CD4-positive, alpha-beta T cell (primary cell): Measurements from ENCODE around the gene SUGP1. TPM values are rescaled to one million over a fixed set of nuclear protein-coding genes. Genes with fewer than 3 reads are reported as not detected.

ENCODE experiments used
- ATAC-seq: fragments of 200-7000 bp; cut with Tn5 transposase; one replicate; pipeline ENCODE4 v1.10.0; 2022; ENCODE audit warnings: mild to moderate bottlenecking; ENCODE audit not compliant: poor library complexity
- CTCF ChIA-PET: fragments of 350-600 bp; sonication (Branson Sonifier 250); formaldehyde crosslinking; loops from one replicate; lab custom pipeline; 2021; ENCODE audit warnings: antibody characterized with exemption, inconsistent platforms; lab: Charles Lee
- POLR2A ChIA-PET: fragments of 350-600 bp; sonication (Branson Sonifier 250); formaldehyde crosslinking; loops from one replicate; lab custom pipeline; 2021; ENCODE audit warnings: antibody characterized with exemption, inconsistent platforms; lab: Charles Lee
- DNase-seq, 14 experiments: peaks; one replicate each; pipeline ENCODE4 v3.0.0-alpha.2; 2013 to 2020; ENCODE audit warnings: mixed read lengths in 2 of 14
- H3K27ac ChIP-seq, 2 donors: one replicate each; pipeline versions ENCODE4 v1.5.1 to v1.7.0; 2013; ENCODE audit warnings: low read length in 2 of 2, low read depth in 1 of 2, mild to moderate bottlenecking in 1 of 2
- H3K27me3 ChIP-seq, 2 experiments: 1 replicate in 1 of 2; 2 replicates in 1 of 2; pipeline versions ENCODE4 v1.6.1 to v1.7.0; 2013; ENCODE audit warnings: low read length in 2 of 2, control low read depth in 1 of 2, mild to moderate bottlenecking in 1 of 2, moderate library complexity in 1 of 2; ENCODE audit not compliant: insufficient read depth in 2 of 2, control insufficient read depth in 1 of 2
- H3K36me3 ChIP-seq: one replicate; pipeline ENCODE4 v1.6.1; 2013; ENCODE audit warnings: low read length, control low read depth; ENCODE audit not compliant: insufficient read depth
- H3K4me1 ChIP-seq: one replicate; pipeline ENCODE4 v1.6.1; 2013; ENCODE audit warnings: low read length, control low read depth; ENCODE audit not compliant: insufficient read depth
- H3K4me3 ChIP-seq: one replicate; pipeline ENCODE4 v1.5.1; 2013; ENCODE audit warnings: mild to moderate bottlenecking, low read length, moderate library complexity
- H3K9me3 ChIP-seq, 2 experiments: 1 replicate in 1 of 2; 2 replicates in 1 of 2; pipeline versions ENCODE4 v1.6.1 to v1.7.0; 2013; ENCODE audit warnings: low read length in 2 of 2, mild to moderate bottlenecking in 2 of 2, control low read depth in 1 of 2, moderate library complexity in 1 of 2; ENCODE audit not compliant: control insufficient read depth in 1 of 2, insufficient read depth in 1 of 2
- H3K27ac Mint-ChIP-seq: one replicate; pipeline ENCODE4 v1.8.0; 2020; ENCODE audit warnings: mixed read lengths
- H3K27me3 Mint-ChIP-seq: one replicate; pipeline ENCODE4 v1.8.0; 2021; ENCODE audit warnings: mixed read lengths
- H3K36me3 Mint-ChIP-seq: one replicate; pipeline ENCODE4 v1.8.0; 2021; ENCODE audit warnings: low read depth, mixed read lengths
- H3K4me1 Mint-ChIP-seq: one replicate; pipeline ENCODE4 v1.8.0; 2021; ENCODE audit warnings: low read depth, mixed read lengths
- H3K4me3 Mint-ChIP-seq: one replicate; pipeline ENCODE4 v1.8.0; 2020; ENCODE audit warnings: mild to moderate bottlenecking, mixed read lengths
- H3K9me3 Mint-ChIP-seq: one replicate; pipeline ENCODE4 v1.8.0; 2020; ENCODE audit warnings: mixed read lengths
- intact Hi-C, 2 experiments: fragments of 100-400 bp; cut with DNase I in 1 of 2; cut with micrococcal nuclease in 1 of 2; formaldehyde crosslinking; loops; one replicate each; pipeline versions ENCODE4 v1.15.1 to v1.9.0; 2023 to 2025; cut with DNase I, micrococcal nuclease
- total RNA-seq, 174 experiments: library from RNA in 2 of 174; stranded (reverse) in 2 of 174; gene quantifications; one replicate each; pipeline ENCODE4 v1.2.3 and lab custom pipeline; 2021 to 2026
- TF ChIP-seq, protein P1 (sequence below): fragments of 200-600 bp; IDR thresholded peaks from one replicate; pipeline ENCODE4 v1.8.0; 2022; ENCODE audit warnings: antibody characterized with exemption, mild to moderate bottlenecking

The SUGP1 gene
- total RNA-seq, 2 experiments from 2014 or later, result 49.7 to 56.0 TPM

DNA sequence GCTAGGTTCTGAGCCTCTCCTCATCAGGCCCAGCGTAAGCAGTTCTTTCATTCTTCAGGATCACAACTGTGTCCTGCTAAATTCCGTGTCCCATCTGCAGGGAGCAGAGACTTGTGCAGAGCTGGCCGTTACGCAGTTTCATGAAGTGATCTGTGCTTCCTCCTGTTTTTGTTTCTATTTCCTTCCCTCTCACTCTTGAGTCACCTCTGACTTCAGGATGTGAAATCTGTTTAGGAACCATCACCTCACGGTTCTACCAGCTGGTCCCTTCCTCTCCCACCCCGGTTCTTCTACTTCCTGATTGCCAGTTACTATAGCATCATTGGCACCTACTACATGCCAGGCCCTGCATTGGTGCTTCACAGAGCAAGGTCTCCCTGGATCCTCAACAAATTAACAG, 8.8 kb upstream of the SUGP1 start:
- Mint-ChIP-seq H3K4me3 (no peak overlapping the region), H3K4me1 (peaks cover 39% of the 10 kb centered on the region), H3K9me3 (no peaks in the 10 kb centered on the region), H3K36me3 (peaks cover 63% of the 10 kb centered on the region), H3K27ac (peak overlapping the region; percentile 6), H3K27me3 (no peaks in the 10 kb centered on the region)
- CTCF ChIA-PET, result no interaction called here
- Histone ChIP-seq H3K36me3 (peaks cover 74% of the 10 kb centered on the region), H3K9me3 (no peaks in the 10 kb centered on the region), H3K27ac (no peak overlapping the region), H3K4me1 (peaks cover 20% of the 10 kb centered on the region), H3K4me3 (no peak overlapping the region), H3K27me3 (no peaks in the 10 kb centered on the region)
- DNase-seq, result peak in 1 of 14 experiments; percentile 19
- intact Hi-C loops, result loop anchor here in 1 of 2 experiments (10.0 kb wide), 1 partner anchor 446 kb away; no protein-coding TSS in a partner anchor
- POLR2A ChIA-PET, result no interaction called here
- ATAC-seq, result no peak
- TF ChIP-seq, protein P1, sequence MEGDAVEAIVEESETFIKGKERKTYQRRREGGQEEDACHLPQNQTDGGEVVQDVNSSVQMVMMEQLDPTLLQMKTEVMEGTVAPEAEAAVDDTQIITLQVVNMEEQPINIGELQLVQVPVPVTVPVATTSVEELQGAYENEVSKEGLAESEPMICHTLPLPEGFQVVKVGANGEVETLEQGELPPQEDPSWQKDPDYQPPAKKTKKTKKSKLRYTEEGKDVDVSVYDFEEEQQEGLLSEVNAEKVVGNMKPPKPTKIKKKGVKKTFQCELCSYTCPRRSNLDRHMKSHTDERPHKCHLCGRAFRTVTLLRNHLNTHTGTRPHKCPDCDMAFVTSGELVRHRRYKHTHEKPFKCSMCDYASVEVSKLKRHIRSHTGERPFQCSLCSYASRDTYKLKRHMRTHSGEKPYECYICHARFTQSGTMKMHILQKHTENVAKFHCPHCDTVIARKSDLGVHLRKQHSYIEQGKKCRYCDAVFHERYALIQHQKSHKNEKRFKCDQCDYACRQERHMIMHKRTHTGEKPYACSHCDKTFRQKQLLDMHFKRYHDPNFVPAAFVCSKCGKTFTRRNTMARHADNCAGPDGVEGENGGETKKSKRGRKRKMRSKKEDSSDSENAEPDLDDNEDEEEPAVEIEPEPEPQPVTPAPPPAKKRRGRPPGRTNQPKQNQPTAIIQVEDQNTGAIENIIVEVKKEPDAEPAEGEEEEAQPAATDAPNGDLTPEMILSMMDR, result no peak

DNA sequence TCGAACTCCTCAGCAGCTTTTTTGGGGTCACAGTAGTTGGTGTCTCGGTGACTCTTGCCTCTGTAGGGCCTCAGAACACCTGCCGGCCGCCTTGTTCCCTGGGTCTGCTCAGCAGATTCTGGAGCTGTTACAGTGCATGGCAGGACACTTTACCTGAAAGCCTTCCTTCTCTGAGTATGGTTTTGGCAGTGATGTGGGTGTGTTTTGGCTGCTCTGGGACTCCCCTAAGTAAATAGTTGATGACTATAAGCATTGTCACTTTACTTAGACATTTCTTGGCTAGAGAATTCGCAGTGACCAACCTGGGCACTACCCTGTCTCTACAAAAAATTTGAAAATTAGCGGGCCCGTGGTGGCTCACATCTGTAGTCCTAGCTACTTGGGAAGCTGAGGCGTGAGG, 7.4 kb upstream of the SUGP1 start:
- Histone ChIP-seq H3K27ac (no peak overlapping the region), H3K4me1 (peaks cover 34% of the 10 kb centered on the region), H3K9me3 (no peaks in the 10 kb centered on the region), H3K27me3 (no peaks in the 10 kb centered on the region), H3K4me3 (no peak overlapping the region), H3K36me3 (peaks cover 67% of the 10 kb centered on the region)
- Mint-ChIP-seq H3K27ac (peak overlapping the region; percentile 36), H3K4me3 (no peak overlapping the region), H3K9me3 (no peaks in the 10 kb centered on the region), H3K27me3 (no peaks in the 10 kb centered on the region), H3K4me1 (peaks cover 45% of the 10 kb centered on the region), H3K36me3 (peaks cover 66% of the 10 kb centered on the region)
- ChIA-PET CTCF (no interaction called here), POLR2A (no interaction called here)
- DNase-seq (no peak), ATAC-seq (no peak)
- intact Hi-C loops, result loop anchor here in 1 of 2 experiments (10.0 kb wide), 1 partner anchor 447 kb away; no protein-coding TSS in a partner anchor
- TF ChIP-seq, protein P1, result no peak

DNA sequence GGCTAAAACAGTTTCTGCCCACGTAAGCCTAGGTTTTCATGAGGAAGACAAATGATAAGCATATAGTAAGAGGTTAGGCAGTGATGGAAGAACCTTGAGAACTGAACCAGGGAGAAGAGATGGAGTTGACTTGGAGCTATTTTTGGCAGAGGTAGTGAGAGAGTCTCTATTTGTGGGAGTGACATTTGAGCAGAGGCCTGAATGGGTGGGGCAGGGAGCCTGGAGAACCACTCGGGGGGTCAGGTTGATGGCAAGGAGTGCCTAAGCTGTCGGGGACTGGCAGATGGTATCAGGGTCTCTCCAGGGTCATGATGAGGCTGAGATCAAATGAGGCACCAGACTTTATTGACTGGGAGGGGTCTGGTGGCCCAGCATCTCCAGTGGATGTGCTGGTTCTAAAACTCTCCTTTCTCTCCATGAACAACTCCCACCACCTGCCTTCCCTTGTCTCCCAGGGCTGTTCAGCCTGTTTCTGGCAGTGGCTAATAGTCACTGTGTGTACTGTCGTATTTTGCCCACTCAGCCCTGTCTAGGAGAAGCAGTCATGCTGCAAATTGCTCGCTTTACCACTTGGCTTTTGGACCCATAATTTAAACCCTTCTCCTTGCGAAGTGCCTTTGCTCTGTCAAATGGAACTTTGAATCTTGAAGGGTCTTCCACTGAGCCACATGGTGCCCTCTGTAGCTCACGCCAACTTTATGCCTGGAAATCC, 3.9 kb upstream of the SUGP1 start:
- ATAC-seq (no peak), DNase-seq (no peak)
- intact Hi-C loops, result loop anchor here in 1 of 2 experiments (5.0 to 10.0 kb wide), 6 partner anchors 83 to 451 kb away; partner anchors contain the start of genes ARMC6, ATP13A1, COPE and DDX49
- Histone ChIP-seq H3K4me1 (peaks cover 59% of the 10 kb centered on the region), H3K27me3 (no peaks in the 10 kb centered on the region), H3K9me3 (no peaks in the 10 kb centered on the region), H3K36me3 (peaks cover 43% of the 10 kb centered on the region), H3K4me3 (no peak overlapping the region), H3K27ac (no peak overlapping the region)
- H3K4me1 Mint-ChIP-seq, result peaks cover 56% of the 10 kb centered on the region
- peak overlapping the region; percentile 68 for H3K4me3 Mint-ChIP-seq
- POLR2A ChIA-PET, result interaction anchor here (1.0 kb wide), 1 partner anchor 81 kb away, joined by 5 read pairs; the partner anchor contains the start of gene GATAD2A
- H3K27ac Mint-ChIP-seq, result peak overlapping the region; percentile 49
- CTCF ChIA-PET, result interaction anchor here (0.6 kb wide), 1 partner anchor 847 kb away, joined by 3 read pairs; no protein-coding TSS in a partner anchor
- peaks cover 58% of the 10 kb centered on the region for H3K36me3 Mint-ChIP-seq
- no peaks in the 10 kb centered on the region for H3K9me3 Mint-ChIP-seq
- H3K27me3 Mint-ChIP-seq, result no peaks in the 10 kb centered on the region
- TF ChIP-seq, protein P1, result no peak
